RCC 7860 (cell line): ENCODE results near the gene SLC39A7.
"Not testable (repeated sequence)": the region's sequence is repeated elsewhere in the genome, so short reads cannot be mapped to it uniquely, and the experiment has no call there.

ENCODE experiments used
- DNase-seq: peaks from one replicate; pipeline ENCODE4 v3.0.0-alpha.2; 2015; ENCODE audit warnings: low spot score
- FAIRE-seq: peaks from 2 replicates; lab custom pipeline; 2012; peaks lifted over from hg19 to GRCh38; lab: Jason Lieb, UNC

The SLC39A7 gene

GRCh38 chr6:33226503-33227120, 25.9 kb downstream of the SLC39A7 start:
- not testable (repeated sequence) for DNase-seq, FAIRE-seq

- no peak for DNase-seq
- FAIRE-seq = no peak
Observed at GRCh38 chr6:33235221-33235634, 34.6 kb downstream of the SLC39A7 start.

GRCh38 chr6:33236328-33236727, 35.7 kb downstream of the SLC39A7 start:
- no peak for FAIRE-seq

GRCh38 chr6:33236852-33237251, 36.2 kb downstream of the SLC39A7 start:
- DNase-seq (no peak), FAIRE-seq (no peak)

More at GRCh38 chr6:33236328-33236727, 35.7 kb downstream of the SLC39A7 start:
- no peak for DNase-seq

- FAIRE-seq (no peak), DNase-seq (no peak)
Observed at GRCh38 chr6:33237741-33238140, 37.1 kb downstream of the SLC39A7 start.

- DNase-seq (no peak), FAIRE-seq (no peak)
Observed at GRCh38 chr6:33241968-33242367, 41.3 kb downstream of the SLC39A7 start.

- no peak for FAIRE-seq
- no peak for DNase-seq
Observed at GRCh38 chr6:33243476-33243875, 42.8 kb downstream of the SLC39A7 start.

- DNase-seq (peak; percentile 66), FAIRE-seq (no peak)
Observed at GRCh38 chr6:33247977-33248642, 47.4 kb downstream of the SLC39A7 start.

- DNase-seq = no peak
- FAIRE-seq = no peak
Observed at GRCh38 chr6:33248643-33248931, 47.9 kb downstream of the SLC39A7 start.

GRCh38 chr6:33248932-33249731, 48.5 kb downstream of the SLC39A7 start:
- FAIRE-seq (peak; percentile 86), DNase-seq (peak; percentile 96)

GRCh38 chr6:33249732-33250630, 49.3 kb downstream of the SLC39A7 start:
- DNase-seq (peak; percentile 57), FAIRE-seq (no peak)

GRCh38 chr6:33250731-33251130, 50.1 kb downstream of the SLC39A7 start:
- FAIRE-seq = no peak
- DNase-seq = no peak

GRCh38 chr6:33251395-33252012, 50.8 kb downstream of the SLC39A7 start:
- FAIRE-seq (no peak), DNase-seq (no peak)

- FAIRE-seq (no peak), DNase-seq (no peak)
Observed at GRCh38 chr6:33252759-33253158, 52.1 kb downstream of the SLC39A7 start.
